ENCODE data around the gene BLACAT1.

BLACAT1 gene

GRCh38 chr1:205455581-205456382, at the start of gene BLACAT1:
BLACAT1 (minus strand) TSS chr1:205456045.
- DNase-seq, result no peak

GRCh38 chr1:205505076-205505729, 49.4 kb upstream of the BLACAT1 start:
- no peak for DNase-seq

GRCh38 chr1:205504311-205505075, 48.6 kb upstream of the BLACAT1 start, which contains the start of gene CDK18:
CDK18 (plus strand) TSS chr1:205504669; CDS start chr1:205523168, 18,499 bp downstream.
- peak; percentile 51 to 58 for DNase-seq

GRCh38 chr1:205502992-205503391, 47.1 kb upstream of the BLACAT1 start:
- DNase-seq, result no peak

- DNase-seq, result no peak
These were observed 46.4 kb upstream of the BLACAT1 start for GRCh38 chr1:205502111-205502810.

- DNase-seq, result no peak
These were observed 44.7 kb upstream of the BLACAT1 start for GRCh38 chr1:205500240-205501233.

- DNase-seq, result no peak
These were observed 43.9 kb upstream of the BLACAT1 start for GRCh38 chr1:205499789-205500188.

- DNase-seq, result no peak
These were observed 41.5 kb upstream of the BLACAT1 start for GRCh38 chr1:205497351-205497750.

- no peak for DNase-seq
These were observed 40.8 kb upstream of the BLACAT1 start for GRCh38 chr1:205496661-205497060.

GRCh38 chr1:205495237-205495823, 39.5 kb upstream of the BLACAT1 start:
- no peak for DNase-seq

GRCh38 chr1:205494115-205494514, 38.3 kb upstream of the BLACAT1 start:
- no peak for DNase-seq

- peak in 1 of 2 experiments; percentile 30 for DNase-seq
These were observed 37.6 kb upstream of the BLACAT1 start for GRCh38 chr1:205493241-205494085.

- DNase-seq, result no peak
These were observed 36.9 kb upstream of the BLACAT1 start for GRCh38 chr1:205492774-205493173.

GRCh38 chr1:205492201-205492667, 36.4 kb upstream of the BLACAT1 start:
- DNase-seq, result no peak

GRCh38 chr1:205491794-205492193, 35.9 kb upstream of the BLACAT1 start:
- DNase-seq, result no peak

- DNase-seq, result peak; percentile 59
These were observed 32.4 kb upstream of the BLACAT1 start for GRCh38 chr1:205488074-205488723.

GRCh38 chr1:205486258-205486657, 30.4 kb upstream of the BLACAT1 start:
- no peak for DNase-seq

GRCh38 chr1:205484985-205485967, 29.4 kb upstream of the BLACAT1 start:
- DNase-seq, result peak; percentile 69 to 78
